Stimulated activated CD4-positive, alpha-beta T cell treated with anti-CD3 and anti-CD28 coated beads, Interleukin-15, amount 100 ng/mL, for 1 hour (primary cell): ENCODE results near the gene SORCS3.

ENCODE experiments used
- DNase-seq, 2 donors: peaks; one replicate each; pipeline ENCODE4 v3.0.0-alpha.2; 2020; ENCODE audit warnings: low read depth in 1 of 2, low spot score in 1 of 2

Gene SORCS3

GRCh38 chr10:104641187-104641936 is at the start of gene SORCS3:
SORCS3 (plus strand) TSS chr10:104641290.
- DNase-seq, result no peak

- DNase-seq, result no peak
Measured at GRCh38 chr10:104591441-104591840, 49.6 kb upstream of the SORCS3 start.

GRCh38 chr10:104601166-104601565 is 39.9 kb upstream of the SORCS3 start:
- DNase-seq, result no peak

- DNase-seq, result no peak
Measured at GRCh38 chr10:104608091-104608828, 32.8 kb upstream of the SORCS3 start.

GRCh38 chr10:104612571-104613205 is 28.4 kb upstream of the SORCS3 start:
- DNase-seq, result no peak

GRCh38 chr10:104613406-104613805 is 27.7 kb upstream of the SORCS3 start:
- DNase-seq, result no peak

- DNase-seq, result peak in 1 of 2 donors; percentile 5
Measured at GRCh38 chr10:104614245-104614831, 26.8 kb upstream of the SORCS3 start.

GRCh38 chr10:104615136-104615535 is 26.0 kb upstream of the SORCS3 start:
- no peak for DNase-seq

- no peak for DNase-seq
Measured at GRCh38 chr10:104617831-104618230, 23.3 kb upstream of the SORCS3 start.

- DNase-seq, result no peak
Measured at GRCh38 chr10:104622175-104622574, 18.9 kb upstream of the SORCS3 start.

- no peak for DNase-seq
Measured at GRCh38 chr10:104622598-104623209, 18.4 kb upstream of the SORCS3 start.

GRCh38 chr10:104630731-104631130 is 10.4 kb upstream of the SORCS3 start:
- no peak for DNase-seq

- no peak for DNase-seq
Measured at GRCh38 chr10:104631946-104632345, 9.1 kb upstream of the SORCS3 start.

GRCh38 chr10:104638861-104639589 is 2.1 kb upstream of the SORCS3 start:
- DNase-seq, result no peak

GRCh38 chr10:104639590-104640338 is 1.3 kb upstream of the SORCS3 start:
- DNase-seq, result no peak

GRCh38 chr10:104640339-104641186 is 527 bp upstream of the SORCS3 start:
- no peak for DNase-seq

GRCh38 chr10:104641937-104642657 is 1.0 kb downstream of the SORCS3 start:
- no peak for DNase-seq

GRCh38 chr10:104642658-104643302 is 1.7 kb downstream of the SORCS3 start:
- DNase-seq, result no peak
